ENCODE data around the gene ANTXRL.
"Not testable (repeated sequence)": the region's sequence is repeated elsewhere in the genome, so short reads cannot be mapped to it uniquely, and the experiment has no call there.

The ANTXRL gene

DNA sequence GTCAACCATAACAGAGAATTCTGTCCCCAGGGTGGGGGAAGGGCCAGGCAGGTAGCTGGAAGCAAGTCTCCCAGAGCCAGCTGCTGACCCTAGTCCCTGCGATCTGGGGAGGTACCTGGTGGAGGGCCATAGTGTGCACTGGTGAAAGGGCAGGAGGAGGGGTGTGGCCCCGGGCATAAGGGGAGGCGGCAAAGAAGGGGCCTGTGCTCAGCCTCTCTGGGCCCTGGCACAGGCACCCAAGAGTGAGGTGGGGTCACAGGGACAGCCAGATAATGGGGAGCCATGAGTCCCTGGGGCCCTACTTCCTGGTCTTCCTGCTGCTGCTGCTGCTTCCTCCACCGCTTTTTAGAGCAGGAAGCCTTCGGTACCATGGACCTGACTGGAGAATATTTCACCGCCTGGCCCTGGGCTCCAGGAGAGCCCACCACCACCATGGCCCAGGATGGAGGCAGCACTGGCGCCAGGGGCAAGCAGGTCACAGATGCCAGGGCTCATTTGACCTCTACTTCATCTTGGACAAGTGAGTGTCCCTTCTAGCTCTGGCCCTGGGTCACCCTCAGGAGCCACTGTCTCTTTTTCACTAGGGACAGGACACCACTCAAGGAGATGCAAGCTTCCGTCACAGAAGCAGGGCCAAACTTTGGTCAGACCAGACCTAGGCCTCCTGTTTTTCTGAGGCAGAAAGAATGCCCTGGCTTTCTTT, at the start of gene ANTXRL:
Gene ANTXRL (plus strand): TSS at position 7 of the 703 bp plus-strand sequence. CDS start 266 bp downstream, at position 273.
- DNase-seq = no peak

DNA sequence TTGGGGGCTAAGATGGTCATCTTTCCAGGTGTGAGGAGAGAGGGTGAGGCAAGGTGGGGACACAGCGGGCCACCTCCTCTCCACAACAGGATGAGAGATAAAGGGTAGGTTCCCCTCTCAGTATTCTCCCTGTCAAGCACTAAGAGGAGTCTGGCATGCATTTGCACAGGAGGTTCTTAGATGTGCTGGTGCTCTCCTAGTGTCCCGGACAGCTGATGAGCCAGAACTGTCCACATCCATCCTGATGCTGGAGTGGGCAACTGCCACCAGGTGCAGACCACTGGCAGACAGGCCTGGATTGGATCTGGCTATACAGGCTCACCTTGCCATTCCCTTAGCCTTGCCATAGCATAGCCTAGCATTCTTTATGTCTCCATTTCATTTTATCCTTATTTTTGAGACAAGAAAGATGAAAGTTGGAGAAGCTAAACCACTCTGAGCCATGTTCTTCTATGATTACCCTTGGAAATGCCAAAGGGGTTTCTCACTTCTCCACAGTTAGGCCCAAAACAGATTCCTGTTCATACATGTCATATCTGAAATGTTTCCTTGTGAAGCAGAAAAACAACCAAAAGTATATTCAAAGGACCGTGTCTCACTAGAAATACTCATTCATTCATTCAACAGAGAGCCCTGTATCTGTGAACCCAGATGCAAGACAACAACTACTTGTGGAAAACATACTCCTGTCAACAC, 48.8 kb upstream of the ANTXRL start:
- DNase-seq = no peak

DNA sequence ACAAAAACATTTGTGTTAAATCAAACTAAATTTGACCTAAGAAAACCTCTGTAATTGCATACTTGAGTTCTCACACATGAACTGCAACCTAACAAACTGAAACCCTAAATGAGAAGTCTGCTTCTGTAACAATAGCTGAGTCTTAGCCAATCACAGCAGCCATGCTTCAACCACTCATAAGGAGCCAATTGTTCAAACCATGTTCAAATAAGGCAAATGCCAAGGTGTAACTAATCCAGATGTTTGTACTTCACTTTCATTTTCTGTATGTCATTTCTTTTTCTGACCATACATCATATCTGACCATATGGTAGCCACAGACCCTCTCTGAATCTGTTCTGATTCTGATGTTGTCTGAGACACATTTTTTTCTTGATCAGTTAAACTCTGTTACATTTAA, 47.5 kb upstream of the ANTXRL start:
- no peak for DNase-seq

DNA sequence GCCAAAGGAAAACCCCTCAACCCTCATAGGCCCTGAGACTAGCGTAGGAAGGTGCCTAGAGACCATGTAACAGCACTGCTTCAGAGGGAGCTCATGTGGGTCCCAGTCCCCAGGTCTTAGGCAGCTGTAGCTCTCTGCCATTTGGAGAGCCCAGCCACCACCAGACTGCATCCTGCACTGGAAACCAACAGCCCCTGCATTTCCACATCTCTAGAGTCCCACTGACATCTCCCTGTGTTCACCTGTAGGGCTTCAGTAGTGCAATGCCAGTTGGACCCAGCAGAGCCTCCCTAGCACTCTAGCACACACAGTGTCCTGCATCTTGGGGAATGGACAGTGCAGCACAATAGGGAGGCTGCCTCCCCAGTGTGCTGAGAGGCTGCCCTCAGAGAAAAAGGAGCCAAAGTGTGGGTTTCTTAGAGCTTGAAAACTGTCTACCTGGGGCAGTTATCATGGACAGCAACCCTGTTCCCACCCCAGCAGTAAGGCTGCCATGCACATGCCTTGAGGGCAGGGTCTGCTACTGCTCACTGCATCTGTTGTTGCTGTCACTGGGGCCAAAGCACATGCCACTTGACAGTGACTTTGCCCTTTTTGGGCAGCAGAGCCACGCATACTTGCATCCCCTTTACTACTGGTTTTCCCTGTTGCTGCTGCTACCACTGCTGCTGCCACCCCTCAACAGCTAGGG, 46.7 kb upstream of the ANTXRL start:
- no peak for DNase-seq

DNA sequence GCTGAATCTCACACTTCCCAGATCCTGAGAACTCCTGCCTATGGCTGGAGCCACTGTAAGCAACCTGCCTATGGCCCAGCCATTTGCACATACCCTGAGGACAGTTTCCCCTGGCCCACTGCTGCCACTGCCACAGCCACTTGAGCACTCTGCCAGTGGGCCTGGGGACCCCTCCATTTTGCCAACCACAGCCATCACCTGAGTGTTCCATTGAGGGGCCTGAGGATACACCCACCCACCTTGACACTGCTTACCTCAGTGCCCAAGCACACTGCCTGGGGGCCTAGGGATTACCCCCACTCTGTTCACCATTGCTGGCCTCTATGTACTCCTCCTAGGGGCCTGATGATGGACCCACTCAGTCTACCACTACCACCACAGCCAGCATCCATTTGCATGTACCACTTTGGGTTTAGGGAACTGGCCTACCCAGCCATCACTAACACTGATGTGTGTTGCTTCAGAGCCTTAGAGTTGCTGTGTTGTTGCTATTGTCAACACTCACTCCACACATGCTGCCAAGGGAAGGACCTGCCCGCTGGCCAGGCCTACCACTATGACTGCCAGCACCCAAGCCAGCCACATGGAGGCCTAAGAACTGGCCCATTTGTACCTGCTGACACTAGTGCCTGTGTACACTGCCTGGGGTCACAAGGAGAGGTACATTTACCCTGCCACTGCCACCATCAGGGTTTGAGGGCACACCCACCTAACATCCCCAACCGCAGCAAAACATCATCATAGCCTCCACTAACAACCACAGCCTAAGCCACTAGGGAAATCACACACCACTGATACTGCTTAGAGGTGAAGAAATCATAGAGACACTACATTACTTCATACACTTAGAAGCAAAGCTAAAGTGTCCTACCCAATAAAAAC, 45.9 kb upstream of the ANTXRL start:
- no peak for DNase-seq

DNA sequence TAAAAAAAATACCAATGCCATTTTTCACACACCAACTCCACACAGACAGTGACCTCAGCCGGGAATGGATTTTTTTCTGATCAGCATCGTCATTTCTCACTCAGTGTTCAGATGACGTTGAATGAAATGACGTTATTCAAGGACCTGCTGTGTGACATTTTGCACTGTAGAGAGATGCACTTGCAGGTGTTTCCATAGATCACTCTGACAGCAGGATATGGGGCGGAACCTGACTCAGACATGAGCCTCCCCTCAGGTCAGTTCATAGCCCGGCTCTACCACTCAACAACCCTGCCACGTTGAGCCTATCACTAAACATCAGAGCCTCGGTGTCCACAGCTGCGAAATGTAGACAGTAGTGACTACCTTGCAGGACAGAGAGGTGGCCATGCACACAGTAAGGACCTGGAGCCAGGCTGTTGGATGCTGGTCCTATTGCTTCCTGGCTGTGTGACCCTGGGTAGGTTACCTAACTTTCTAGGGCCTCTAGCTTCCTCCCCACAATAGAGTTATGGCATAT, 41.4 kb upstream of the ANTXRL start:
- no peak for DNase-seq

DNA sequence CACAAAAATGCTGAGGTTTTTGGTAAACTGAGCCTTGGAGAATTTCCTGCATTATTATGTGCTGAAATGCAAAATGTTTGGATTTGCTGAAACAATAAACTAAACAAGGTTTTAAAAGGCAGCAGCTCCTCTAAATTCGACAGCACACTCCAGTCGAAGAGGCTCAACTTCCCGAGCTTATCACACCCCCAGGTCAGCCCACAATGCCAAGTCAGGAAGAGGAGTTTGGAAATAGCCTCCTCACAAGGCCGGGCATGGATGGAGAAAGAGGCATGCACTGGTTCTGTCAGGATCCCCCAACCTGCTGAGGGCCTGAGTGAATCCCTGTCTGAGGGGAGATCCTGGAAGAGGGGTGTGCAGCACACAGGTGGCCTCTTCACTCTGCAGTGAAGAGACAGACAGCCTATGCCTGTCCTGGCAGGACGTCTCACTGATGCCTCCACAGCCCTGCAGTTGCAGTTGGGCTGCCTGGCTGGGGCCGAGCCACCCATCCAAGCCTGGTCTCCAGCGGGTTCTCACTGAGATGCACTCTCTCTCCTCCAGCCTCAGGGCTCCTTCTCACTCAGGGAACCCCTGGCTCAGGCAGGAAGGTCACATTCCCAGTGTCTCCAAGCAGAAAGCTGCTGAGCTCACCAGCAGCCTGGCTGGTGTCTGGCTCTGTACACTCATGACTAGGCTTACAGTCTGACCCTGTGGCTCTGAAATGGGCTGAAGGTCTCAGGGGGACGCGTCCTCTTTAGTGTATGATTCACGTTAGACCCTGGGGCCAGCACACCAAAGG, 40.2 kb upstream of the ANTXRL start:
- DNase-seq = not testable (repeated sequence)

DNA sequence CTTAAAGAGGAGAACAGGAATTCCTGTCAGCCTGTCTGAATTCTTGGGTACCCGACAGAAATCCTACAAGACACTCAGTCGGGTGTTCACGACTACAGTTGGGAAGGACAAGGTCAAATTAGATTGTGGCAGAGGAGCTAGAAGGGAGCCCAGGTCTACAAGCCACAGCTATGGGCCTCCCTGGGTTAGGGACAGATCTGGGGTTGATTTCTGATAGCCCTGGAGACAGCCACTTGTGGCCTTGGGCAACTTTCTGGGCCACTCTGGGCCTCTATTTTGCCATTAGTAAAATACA, 39.7 kb upstream of the ANTXRL start:
- DNase-seq = no peak

DNA sequence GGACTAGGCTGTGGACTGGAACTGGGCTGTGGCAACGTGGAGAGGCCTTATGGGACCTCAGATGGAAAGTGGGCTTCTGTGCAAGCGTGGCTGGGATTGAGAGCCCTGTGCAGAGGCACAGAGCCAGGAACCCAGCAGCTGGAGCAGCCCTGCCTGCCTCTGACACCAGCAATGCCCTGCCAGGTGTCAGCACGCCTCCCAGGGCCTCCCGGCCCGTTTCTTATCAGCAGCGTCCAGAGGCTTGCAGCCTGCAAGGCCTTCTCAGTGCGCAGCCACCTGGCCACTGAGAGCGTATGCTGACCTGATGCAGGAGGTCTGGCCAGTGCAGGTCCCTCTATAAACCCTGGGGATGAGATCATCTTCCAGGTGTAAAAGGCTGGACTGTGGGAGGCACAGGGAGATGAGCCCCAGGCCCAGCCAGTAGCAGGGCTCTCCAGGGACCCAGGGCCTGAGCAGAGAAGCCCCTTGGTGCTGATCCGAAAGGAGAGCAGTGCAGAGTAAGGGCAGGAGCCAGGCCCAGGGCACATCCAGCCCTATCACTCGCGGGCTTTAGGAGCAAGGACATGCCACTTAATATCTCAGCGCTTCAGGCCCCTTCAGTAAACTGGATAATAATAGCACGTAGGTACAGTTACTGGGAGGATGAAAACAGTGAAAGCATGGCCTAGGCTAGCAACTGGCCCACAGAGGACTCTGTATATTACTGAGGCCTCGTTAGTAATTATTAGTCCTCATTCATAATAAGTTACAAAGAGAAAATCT, 38.8 kb upstream of the ANTXRL start:
- DNase-seq = no peak

DNA sequence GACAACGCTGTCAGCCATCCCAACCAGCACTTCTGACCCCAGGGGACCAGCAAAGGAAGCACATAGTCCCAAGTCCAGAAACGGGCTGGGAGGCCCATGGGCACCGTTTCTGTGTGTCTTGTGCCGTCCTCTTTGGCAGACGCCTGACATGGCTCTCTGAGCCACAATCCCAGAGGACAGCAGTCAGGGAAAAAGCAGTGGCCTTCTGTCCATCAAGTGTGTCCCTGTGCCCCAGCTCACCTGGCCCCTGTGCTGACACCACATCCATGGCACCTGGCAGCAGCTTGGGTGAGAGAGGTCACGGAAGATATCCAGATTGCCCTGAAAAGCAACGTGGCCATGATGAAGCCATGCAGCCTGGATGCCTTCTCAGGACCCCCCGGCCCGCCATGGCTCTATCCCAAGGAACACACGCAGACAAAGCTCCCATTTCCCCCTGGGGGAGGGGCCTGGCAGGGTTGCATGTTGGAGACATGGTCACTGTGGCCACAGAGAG, 38.1 kb upstream of the ANTXRL start:
- DNase-seq = no peak

DNA sequence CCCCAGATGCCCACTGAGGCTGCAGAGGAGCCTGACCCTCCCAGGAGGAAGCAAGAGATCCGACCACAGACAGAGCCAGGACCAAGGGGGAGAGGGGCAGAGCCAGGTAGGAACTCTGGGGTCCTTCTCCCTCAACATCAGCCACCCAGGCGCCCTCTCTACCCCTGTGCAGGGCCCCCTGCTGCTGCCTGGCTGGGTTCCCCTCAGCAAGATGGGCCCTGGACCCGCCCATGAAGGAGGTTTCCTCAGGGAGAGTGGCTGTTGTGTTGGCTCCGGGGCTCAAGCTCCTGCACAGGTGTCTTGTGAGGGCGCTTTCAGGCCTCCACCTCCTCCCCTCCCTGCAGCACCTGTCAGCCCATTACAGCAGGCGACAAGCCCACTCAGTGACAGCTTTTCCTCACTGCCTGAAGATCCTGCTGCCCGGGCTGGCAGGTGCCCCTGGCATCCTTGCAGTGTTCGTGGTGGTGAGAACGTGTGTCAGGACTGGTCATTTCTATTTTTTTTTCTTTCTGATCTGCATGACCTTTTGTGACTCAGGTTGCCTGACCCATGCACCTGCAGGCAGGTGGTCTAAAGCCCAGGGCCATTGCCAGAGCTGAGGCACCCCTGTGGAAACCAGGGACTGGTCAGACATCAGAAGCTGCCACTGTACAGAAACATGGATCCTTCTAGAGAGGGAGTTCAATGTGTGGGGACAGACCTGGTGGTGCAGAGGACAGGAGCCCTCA, 37.0 kb upstream of the ANTXRL start:
- DNase-seq = not testable (repeated sequence)

DNA sequence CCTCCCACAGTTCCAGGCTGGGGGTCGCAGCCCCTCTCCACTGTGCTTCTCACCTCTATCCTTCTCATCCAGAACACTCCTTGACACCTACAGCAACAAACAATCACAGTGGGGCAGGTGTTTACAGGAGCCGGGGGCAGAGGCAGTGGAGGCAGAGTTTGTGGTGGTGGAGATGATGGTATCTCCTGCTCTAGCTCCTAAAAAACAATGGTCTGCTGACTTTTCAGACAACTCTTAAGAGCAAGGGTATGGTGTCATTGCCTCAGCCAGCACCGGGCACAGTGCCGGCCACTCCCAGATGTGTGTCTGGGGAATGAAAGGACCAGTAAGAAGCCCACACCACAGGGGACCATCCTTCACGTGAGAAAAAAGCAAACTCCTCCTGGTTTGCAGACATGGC, 36.3 kb upstream of the ANTXRL start:
- DNase-seq = no peak

DNA sequence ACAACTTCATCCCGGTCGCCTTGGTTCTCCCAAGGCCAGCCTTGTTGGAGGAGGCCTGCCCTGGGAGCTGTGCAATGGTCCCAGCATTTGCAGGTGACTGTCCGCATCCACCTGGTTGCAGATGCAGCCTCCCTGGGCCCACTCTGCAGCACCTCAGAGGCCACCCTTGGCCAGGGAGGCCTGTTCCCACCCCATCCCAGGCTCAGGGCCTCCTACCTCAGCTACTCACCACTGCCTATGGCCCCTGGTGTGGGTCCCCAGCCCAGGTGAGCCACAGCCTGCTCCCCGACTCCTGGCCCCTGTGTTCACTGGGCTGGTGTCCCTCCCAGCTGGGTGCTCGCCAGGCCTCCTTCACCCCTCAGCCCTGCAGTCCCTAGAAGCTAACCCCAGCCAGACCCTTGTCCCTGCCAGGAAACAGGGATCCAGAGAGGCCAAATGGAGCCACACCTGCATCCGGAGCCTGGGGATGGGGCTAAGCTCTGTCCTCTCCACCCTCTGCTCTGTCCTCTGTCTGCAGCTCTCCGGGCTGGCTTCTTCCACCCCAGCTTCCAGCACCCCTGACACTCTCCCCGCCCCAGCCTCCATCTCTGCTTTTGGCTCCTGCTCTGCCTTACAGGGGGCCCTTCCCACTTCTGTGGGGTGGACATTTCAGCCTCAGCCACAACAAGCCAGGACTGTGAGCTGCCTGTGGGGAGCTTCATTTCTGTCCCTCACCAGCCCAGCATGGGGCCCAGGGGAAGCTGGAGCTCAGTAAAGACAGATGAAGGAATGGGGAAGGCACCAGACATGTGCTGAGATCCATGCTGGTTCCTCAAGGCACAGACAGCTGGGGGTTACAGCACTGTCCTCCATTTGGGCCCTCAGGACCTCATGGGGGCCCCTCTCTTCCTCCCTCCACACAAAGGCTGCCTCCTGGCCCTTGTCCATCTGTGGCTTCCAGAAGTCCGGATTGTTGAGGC, 35.6 kb upstream of the ANTXRL start:
- DNase-seq = no peak

DNA sequence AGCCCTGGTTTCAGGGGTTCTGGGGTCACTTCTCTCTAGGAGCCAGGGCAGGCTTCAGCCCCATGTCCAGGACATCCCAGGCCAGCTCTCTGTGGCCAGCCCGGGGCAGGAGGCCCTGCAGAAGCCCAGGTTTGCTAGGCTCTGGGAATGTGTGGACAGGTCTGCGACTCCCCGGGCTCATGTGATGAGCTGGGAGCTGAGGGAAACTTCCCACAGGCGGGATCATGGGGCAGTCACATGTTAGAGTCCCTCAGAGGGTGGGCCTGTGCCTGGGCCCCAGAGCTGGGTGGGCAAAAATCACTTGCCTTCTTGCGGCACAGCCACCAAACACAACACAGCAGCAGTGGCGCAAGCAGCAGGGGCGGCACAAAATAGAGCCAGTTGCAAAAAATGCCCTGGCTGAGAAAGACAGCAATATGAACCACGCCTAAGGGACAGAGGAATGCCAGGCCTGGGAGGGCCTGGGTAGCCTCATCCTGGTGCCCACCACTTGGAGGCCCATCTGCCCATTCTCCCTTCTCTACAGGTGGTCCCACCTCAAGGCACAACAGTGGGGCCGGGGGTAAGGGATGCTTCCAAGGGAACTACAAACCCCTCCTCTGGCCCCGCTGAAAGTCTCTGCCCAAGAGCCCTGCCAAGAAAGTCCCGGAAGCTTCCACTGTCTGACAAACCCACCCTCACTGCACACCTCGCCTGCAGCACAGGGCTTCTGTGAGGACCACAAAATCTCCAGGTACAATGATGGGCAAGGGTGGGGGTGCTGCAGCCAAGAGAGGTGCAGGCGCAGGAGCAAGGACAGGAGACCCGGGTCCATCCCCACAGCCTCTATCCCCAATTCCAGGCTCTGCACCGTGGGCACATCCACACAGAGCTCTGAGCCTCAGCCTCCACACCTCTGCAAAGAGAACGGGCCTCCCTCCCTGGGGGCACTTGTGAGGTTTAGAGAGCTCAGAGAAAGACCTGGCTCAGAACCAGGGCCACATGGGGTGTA, 34.6 kb upstream of the ANTXRL start:
- no peak for DNase-seq

DNA sequence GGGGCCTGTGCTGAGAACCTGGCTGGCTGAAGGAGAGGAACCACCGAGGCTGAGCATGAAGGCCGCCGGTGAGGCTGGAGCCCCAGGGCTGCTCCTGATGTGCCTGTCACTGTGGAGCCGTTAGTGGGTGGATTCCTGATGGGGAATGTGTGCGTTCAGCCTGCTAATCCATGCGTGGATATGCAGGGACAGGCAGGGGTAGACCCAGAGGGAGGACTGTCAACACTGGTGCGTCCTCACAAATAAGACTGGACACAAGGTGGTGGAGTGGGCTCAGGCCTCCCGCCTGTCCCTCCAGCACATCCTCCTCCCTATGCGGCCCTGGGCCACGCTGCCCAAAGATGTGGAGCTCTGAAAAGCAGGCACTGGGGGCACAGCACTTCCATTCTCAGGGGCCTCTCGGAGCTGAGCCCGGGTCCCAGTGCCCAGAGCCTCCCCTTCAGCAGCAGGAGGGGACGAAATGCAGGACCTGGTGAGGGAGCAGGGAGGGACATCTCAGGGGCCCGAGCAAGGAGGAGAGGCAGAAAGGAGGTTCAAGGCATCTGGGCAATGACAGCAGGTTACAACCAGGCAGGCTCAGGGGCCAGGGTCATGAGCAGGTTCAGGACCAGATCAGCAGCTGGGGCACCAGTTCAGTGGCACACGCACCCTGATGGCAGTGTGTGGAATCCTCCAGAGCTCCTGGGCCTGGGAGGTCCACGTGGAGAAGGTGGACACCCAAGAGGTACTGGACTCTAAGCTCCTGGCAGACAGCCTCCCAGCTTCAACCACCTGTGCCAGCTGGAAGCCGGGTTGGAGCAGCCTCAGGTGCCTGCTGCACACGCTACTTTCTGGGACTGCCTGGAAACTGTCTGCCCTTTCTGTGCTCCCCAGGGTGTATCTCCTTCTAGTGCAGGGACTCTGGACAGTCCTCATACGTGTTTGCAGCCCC, 33.5 kb upstream of the ANTXRL start:
- no peak for DNase-seq

DNA sequence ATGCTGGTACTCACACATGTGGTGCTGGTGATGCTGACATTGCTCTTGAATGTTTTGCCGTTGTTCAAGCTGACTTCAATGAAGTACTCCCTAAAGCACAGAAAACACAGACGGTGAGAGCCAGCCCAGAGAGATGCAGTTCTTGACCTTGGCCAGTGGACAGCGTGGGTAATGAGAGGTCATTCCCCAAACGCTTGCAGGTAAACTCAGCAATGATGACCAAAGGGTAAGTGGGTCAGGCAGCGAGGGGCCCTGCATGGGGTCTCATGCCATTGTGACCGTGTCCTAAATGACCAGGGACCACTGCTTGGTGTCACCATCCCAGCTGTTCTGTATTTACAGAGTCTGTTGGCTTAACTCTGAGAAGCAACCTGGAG, 32.8 kb upstream of the ANTXRL start:
- DNase-seq = no peak

DNA sequence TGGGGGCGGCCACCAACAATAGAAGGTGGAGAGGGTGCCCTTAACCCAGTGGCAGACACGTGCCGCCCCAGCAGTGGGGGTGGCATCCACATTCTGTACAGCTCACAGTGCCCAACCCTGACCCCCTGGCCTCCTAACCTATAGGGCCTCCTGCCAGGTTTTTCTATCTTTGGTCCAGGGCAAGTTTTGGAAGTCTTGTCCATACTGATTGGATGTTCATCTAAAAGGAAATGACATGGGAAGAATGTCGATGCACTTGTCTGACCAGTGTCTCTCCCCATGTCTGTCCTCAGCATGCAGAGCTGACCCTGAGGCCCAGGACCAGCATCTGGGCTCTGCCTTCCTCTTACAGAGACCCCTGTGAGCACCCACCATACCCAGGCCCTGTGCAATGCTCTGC, 32.3 kb upstream of the ANTXRL start:
- DNase-seq = no peak
